Mammary epithelial cell (primary cell): ENCODE results near the gene WDR37.

ENCODE experiments used
- EZH2 ChIP-seq: IDR thresholded peaks from 2 replicates; pipeline ENCODE4 v1.6.1; 2012; ENCODE audit warnings: low read length, inconsistent platforms, borderline replicate concordance
- TF ChIP-seq, protein P1 (sequence below), 2 donors: IDR thresholded peaks in 1 of 2; conservative IDR thresholded peaks in 1 of 2; 2 replicates each; pipeline ENCODE4 v1.5.1; 2011 to 2012; ENCODE audit warnings: inconsistent platforms in 2 of 2, low read length in 2 of 2, mild to moderate bottlenecking in 2 of 2, control low read depth in 1 of 2, low read depth in 1 of 2; ENCODE audit not compliant: insufficient read depth in 1 of 2; ENCODE audit errors: extremely low read depth in 1 of 2

GRCh38 chr10:1180836-1181235 lies 124.7 kb downstream of the WDR37 start:
- TF ChIP-seq, protein P1, sequence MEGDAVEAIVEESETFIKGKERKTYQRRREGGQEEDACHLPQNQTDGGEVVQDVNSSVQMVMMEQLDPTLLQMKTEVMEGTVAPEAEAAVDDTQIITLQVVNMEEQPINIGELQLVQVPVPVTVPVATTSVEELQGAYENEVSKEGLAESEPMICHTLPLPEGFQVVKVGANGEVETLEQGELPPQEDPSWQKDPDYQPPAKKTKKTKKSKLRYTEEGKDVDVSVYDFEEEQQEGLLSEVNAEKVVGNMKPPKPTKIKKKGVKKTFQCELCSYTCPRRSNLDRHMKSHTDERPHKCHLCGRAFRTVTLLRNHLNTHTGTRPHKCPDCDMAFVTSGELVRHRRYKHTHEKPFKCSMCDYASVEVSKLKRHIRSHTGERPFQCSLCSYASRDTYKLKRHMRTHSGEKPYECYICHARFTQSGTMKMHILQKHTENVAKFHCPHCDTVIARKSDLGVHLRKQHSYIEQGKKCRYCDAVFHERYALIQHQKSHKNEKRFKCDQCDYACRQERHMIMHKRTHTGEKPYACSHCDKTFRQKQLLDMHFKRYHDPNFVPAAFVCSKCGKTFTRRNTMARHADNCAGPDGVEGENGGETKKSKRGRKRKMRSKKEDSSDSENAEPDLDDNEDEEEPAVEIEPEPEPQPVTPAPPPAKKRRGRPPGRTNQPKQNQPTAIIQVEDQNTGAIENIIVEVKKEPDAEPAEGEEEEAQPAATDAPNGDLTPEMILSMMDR (conservative IDR thresholded peaks at IDR 0.05 in 1 of 2, IDR thresholded peaks at IDR 0.05 in 1 of 2; ENCODE audit: extremely low read depth in 1 of 2, insufficient read depth in 1 of 2, low read depth in 1 of 2, low read length in 2 of 2): no peak
- TF ChIP-seq EZH2: no peak
